Stimulated activated CD4-positive, alpha-beta T cell treated with anti-CD3 and anti-CD28 coated beads, Interleukin-1b, Interleukin-23, amount 100 ng/mL, for 24 hours (primary cell): ENCODE data around the gene ERGIC2.
A peak's percentile ranks its signal among the peaks of the same experiment; 100 is the strongest.
"Not testable (repeated sequence)": the region's sequence is repeated elsewhere in the genome, so short reads cannot be mapped to it uniquely, and the experiment has no call there.

Experiments
- DNase-seq, 4 experiments: peaks; one replicate each; pipeline ENCODE4 v3.0.0-alpha.2; 2020; ENCODE audit warnings: low read depth in 4 of 4, low spot score in 1 of 4

ERGIC2 gene

GRCh38 chr12:29380536-29381523 is at the start of gene ERGIC2:
TSS of gene ERGIC2 (minus strand) at chr12:29381172. CDS start at chr12:29371633, 9,539 bp downstream.
- peak; percentile 66 to 82 (median 75) for DNase-seq

- DNase-seq, result no peak
These were observed 49.7 kb upstream of the ERGIC2 start for GRCh38 chr12:29430716-29431044.

GRCh38 chr12:29429999-29430715 is 49.2 kb upstream of the ERGIC2 start:
- no peak for DNase-seq

GRCh38 chr12:29428633-29429032 is 47.7 kb upstream of the ERGIC2 start:
- DNase-seq, result no peak

- no peak for DNase-seq
These were observed 47.0 kb upstream of the ERGIC2 start for GRCh38 chr12:29427964-29428363.

GRCh38 chr12:29426498-29426897 is 45.5 kb upstream of the ERGIC2 start:
- no peak for DNase-seq

- no peak for DNase-seq
These were observed 44.8 kb upstream of the ERGIC2 start for GRCh38 chr12:29425722-29426121.

- no peak for DNase-seq
These were observed 35.8 kb upstream of the ERGIC2 start for GRCh38 chr12:29416748-29417147.

- DNase-seq, result no peak
These were observed 34.1 kb upstream of the ERGIC2 start for GRCh38 chr12:29415111-29415510.

- no peak for DNase-seq
These were observed 33.4 kb upstream of the ERGIC2 start for GRCh38 chr12:29414368-29414767.

- no peak for DNase-seq
These were observed 24.6 kb upstream of the ERGIC2 start for GRCh38 chr12:29405561-29405960.

GRCh38 chr12:29403991-29404390 is 23.0 kb upstream of the ERGIC2 start:
- no peak for DNase-seq

GRCh38 chr12:29402437-29402836 is 21.5 kb upstream of the ERGIC2 start:
- no peak for DNase-seq

- DNase-seq, result no peak
These were observed 17.5 kb upstream of the ERGIC2 start for GRCh38 chr12:29398495-29398894.

- no peak for DNase-seq
These were observed 15.8 kb upstream of the ERGIC2 start for GRCh38 chr12:29396774-29397173.

- DNase-seq, result no peak
These were observed 14.4 kb upstream of the ERGIC2 start for GRCh38 chr12:29395356-29395755.

GRCh38 chr12:29390419-29390818 is 9.4 kb upstream of the ERGIC2 start:
- DNase-seq, result not testable (repeated sequence)

- DNase-seq, result no peak
These were observed 8.4 kb upstream of the ERGIC2 start for GRCh38 chr12:29389295-29389919.

GRCh38 chr12:29386084-29386680 is 5.2 kb upstream of the ERGIC2 start:
- not testable (repeated sequence) for DNase-seq

- DNase-seq, result not testable (repeated sequence)
These were observed 4.2 kb upstream of the ERGIC2 start for GRCh38 chr12:29385194-29385593.

- no peak for DNase-seq
These were observed 1.3 kb upstream of the ERGIC2 start for GRCh38 chr12:29382251-29382650.
